CD4-positive, alpha-beta T cell (primary cell): ENCODE data around the gene TMEM61. TPM values are rescaled to one million over a fixed set of nuclear protein-coding genes. Genes with fewer than 3 reads are reported as not detected.
A peak's percentile ranks its signal among the peaks of the same experiment; 100 is the strongest.

Experiments
- ATAC-seq: fragments of 200-7000 bp; cut with Tn5 transposase; one replicate; pipeline ENCODE4 v1.10.0; 2022; ENCODE audit warnings: mild to moderate bottlenecking; ENCODE audit not compliant: poor library complexity
- CTCF ChIA-PET: fragments of 350-600 bp; sonication (Branson Sonifier 250); formaldehyde crosslinking; loops from one replicate; lab custom pipeline; 2021; ENCODE audit warnings: antibody characterized with exemption, inconsistent platforms; lab: Charles Lee
- POLR2A ChIA-PET: fragments of 350-600 bp; sonication (Branson Sonifier 250); formaldehyde crosslinking; loops from one replicate; lab custom pipeline; 2021; ENCODE audit warnings: antibody characterized with exemption, inconsistent platforms; lab: Charles Lee
- DNase-seq, 14 experiments: peaks; one replicate each; pipeline ENCODE4 v3.0.0-alpha.2; 2013 to 2020; ENCODE audit warnings: mixed read lengths in 2 of 14
- H3K27ac ChIP-seq, 2 donors: one replicate each; pipeline versions ENCODE4 v1.5.1 to v1.7.0; 2013; ENCODE audit warnings: low read length in 2 of 2, low read depth in 1 of 2, mild to moderate bottlenecking in 1 of 2
- H3K27me3 ChIP-seq, 2 experiments: 1 replicate in 1 of 2; 2 replicates in 1 of 2; pipeline versions ENCODE4 v1.6.1 to v1.7.0; 2013; ENCODE audit warnings: low read length in 2 of 2, control low read depth in 1 of 2, mild to moderate bottlenecking in 1 of 2, moderate library complexity in 1 of 2; ENCODE audit not compliant: insufficient read depth in 2 of 2, control insufficient read depth in 1 of 2
- H3K36me3 ChIP-seq: one replicate; pipeline ENCODE4 v1.6.1; 2013; ENCODE audit warnings: low read length, control low read depth; ENCODE audit not compliant: insufficient read depth
- H3K4me1 ChIP-seq: one replicate; pipeline ENCODE4 v1.6.1; 2013; ENCODE audit warnings: low read length, control low read depth; ENCODE audit not compliant: insufficient read depth
- H3K4me3 ChIP-seq: one replicate; pipeline ENCODE4 v1.5.1; 2013; ENCODE audit warnings: mild to moderate bottlenecking, low read length, moderate library complexity
- H3K9me3 ChIP-seq, 2 experiments: 1 replicate in 1 of 2; 2 replicates in 1 of 2; pipeline versions ENCODE4 v1.6.1 to v1.7.0; 2013; ENCODE audit warnings: low read length in 2 of 2, mild to moderate bottlenecking in 2 of 2, control low read depth in 1 of 2, moderate library complexity in 1 of 2; ENCODE audit not compliant: control insufficient read depth in 1 of 2, insufficient read depth in 1 of 2
- H3K27ac Mint-ChIP-seq: one replicate; pipeline ENCODE4 v1.8.0; 2020; ENCODE audit warnings: mixed read lengths
- H3K27me3 Mint-ChIP-seq: one replicate; pipeline ENCODE4 v1.8.0; 2021; ENCODE audit warnings: mixed read lengths
- H3K36me3 Mint-ChIP-seq: one replicate; pipeline ENCODE4 v1.8.0; 2021; ENCODE audit warnings: low read depth, mixed read lengths
- H3K4me1 Mint-ChIP-seq: one replicate; pipeline ENCODE4 v1.8.0; 2021; ENCODE audit warnings: low read depth, mixed read lengths
- H3K4me3 Mint-ChIP-seq: one replicate; pipeline ENCODE4 v1.8.0; 2020; ENCODE audit warnings: mild to moderate bottlenecking, mixed read lengths
- H3K9me3 Mint-ChIP-seq: one replicate; pipeline ENCODE4 v1.8.0; 2020; ENCODE audit warnings: mixed read lengths
- CTCF ChIP-seq: fragments of 200-600 bp; IDR thresholded peaks from one replicate; pipeline ENCODE4 v1.8.0; 2022; ENCODE audit warnings: antibody characterized with exemption, mild to moderate bottlenecking
- intact Hi-C, 2 experiments: fragments of 100-400 bp; cut with DNase I in 1 of 2; cut with micrococcal nuclease in 1 of 2; formaldehyde crosslinking; loops; one replicate each; pipeline versions ENCODE4 v1.15.1 to v1.9.0; 2023 to 2025; cut with DNase I, micrococcal nuclease
- total RNA-seq, 174 experiments: library from RNA in 2 of 174; stranded (reverse) in 2 of 174; gene quantifications; one replicate each; pipeline ENCODE4 v1.2.3 and lab custom pipeline; 2021 to 2026

The TMEM61 gene
- total RNA-seq, 2 experiments from 2014 or later, result not detected

- H3K4me1 Mint-ChIP-seq, result no peaks in the 10 kb centered on the region
- no peaks in the 10 kb centered on the region for H3K9me3 ChIP-seq
- H3K4me1 ChIP-seq, result peaks cover 8% of the 10 kb centered on the region
- ChIA-PET CTCF (no interaction called here), POLR2A (no interaction called here)
- H3K4me3 ChIP-seq, result no peak overlapping the region
- TF ChIP-seq CTCF, result no peak
- H3K9me3 Mint-ChIP-seq, result no peaks in the 10 kb centered on the region
- intact Hi-C loops, result no loop called here
- H3K27me3 Mint-ChIP-seq, result peaks cover 49% of the 10 kb centered on the region
- H3K4me3 Mint-ChIP-seq, result no peak overlapping the region
- DNase-seq, result no peak
- no peak overlapping the region for H3K27ac ChIP-seq
- H3K36me3 Mint-ChIP-seq, result no peaks in the 10 kb centered on the region
- no peak overlapping the region for H3K27ac Mint-ChIP-seq
- H3K36me3 ChIP-seq, result no peaks in the 10 kb centered on the region
- H3K27me3 ChIP-seq, result peaks cover 6 to 9% of the 10 kb centered on the region in 2 experiments
- ATAC-seq, result no peak
Observed at GRCh38 chr1:54969879-54970278, 10.5 kb upstream of the TMEM61 start.

GRCh38 chr1:54970901-54971300, 9.5 kb upstream of the TMEM61 start:
- peaks cover 59% of the 10 kb centered on the region for H3K27me3 Mint-ChIP-seq
- H3K27ac ChIP-seq, result no peak overlapping the region
- TF ChIP-seq CTCF, result no peak
- H3K4me1 ChIP-seq, result peaks cover 3% of the 10 kb centered on the region
- H3K27ac Mint-ChIP-seq, result no peak overlapping the region
- ChIA-PET POLR2A (no interaction called here), CTCF (no interaction called here)
- intact Hi-C loops, result no loop called here
- no peaks in the 10 kb centered on the region for H3K36me3 Mint-ChIP-seq
- ATAC-seq (no peak), DNase-seq (no peak)
- H3K9me3 Mint-ChIP-seq, result no peaks in the 10 kb centered on the region
- H3K9me3 ChIP-seq, result no peaks in the 10 kb centered on the region
- H3K4me3 Mint-ChIP-seq, result no peak overlapping the region
- H3K4me1 Mint-ChIP-seq, result no peaks in the 10 kb centered on the region
- no peak overlapping the region for H3K4me3 ChIP-seq
- no peaks in the 10 kb centered on the region for H3K36me3 ChIP-seq
- H3K27me3 ChIP-seq, result peaks cover 6 to 8% of the 10 kb centered on the region in 2 experiments

- Histone ChIP-seq H3K27me3 (peaks cover 6 to 7% of the 10 kb centered on the region in 2 experiments), H3K36me3 (no peaks in the 10 kb centered on the region), H3K4me3 (no peak overlapping the region), H3K4me1 (no peaks in the 10 kb centered on the region), H3K9me3 (no peaks in the 10 kb centered on the region), H3K27ac (no peak overlapping the region)
- no peaks in the 10 kb centered on the region for H3K36me3 Mint-ChIP-seq
- no peaks in the 10 kb centered on the region for H3K9me3 Mint-ChIP-seq
- intact Hi-C loops, result no loop called here
- no peak overlapping the region for H3K4me3 Mint-ChIP-seq
- DNase-seq (peak in 2 of 14 experiments; percentile 22 to 53), ATAC-seq (no peak)
- ChIA-PET CTCF (interaction anchor here (1.5 kb wide), 1 partner anchor 51 kb away, joined by 3 read pairs; no protein-coding TSS in a partner anchor), POLR2A (no interaction called here)
- peaks cover 59% of the 10 kb centered on the region for H3K27me3 Mint-ChIP-seq
- no peak overlapping the region for H3K27ac Mint-ChIP-seq
- TF ChIP-seq CTCF, result no peak
- no peaks in the 10 kb centered on the region for H3K4me1 Mint-ChIP-seq
Observed at GRCh38 chr1:54971317-54971791, 9.1 kb upstream of the TMEM61 start.
